Activated CD8-positive, alpha-beta T cell treated with anti-CD3 and anti-CD28 coated beads, Interleukin-2, amount 10 ng/mL, durations not matched to agents 7 days and 5 days (primary cell): Measurements from ENCODE around the gene AP3D1. TPM values are rescaled to one million over a fixed set of nuclear protein-coding genes. Genes with fewer than 3 reads are reported as not detected.

Experiments
- ATAC-seq: fragments of 150-1000 bp; cut with Tn5 transposase; one replicate; pipeline ENCODE4 v1.10.0; 2021; ENCODE audit warnings: moderate library complexity
- CTCF ChIA-PET: fragments of 350-600 bp; sonication (Branson Sonifier 250); formaldehyde crosslinking; loops from one replicate; lab custom pipeline; 2021; ENCODE audit warnings: antibody characterized with exemption; lab: Charles Lee
- POLR2A ChIA-PET: fragments of 350-600 bp; sonication (Branson Sonifier 250); formaldehyde crosslinking; loops from one replicate; lab custom pipeline; 2021; ENCODE audit warnings: antibody characterized with exemption; lab: Charles Lee
- DNase-seq: peaks from one replicate; pipeline ENCODE4 v3.0.0-alpha.2; 2020
- H3K27ac Mint-ChIP-seq: one replicate; pipeline ENCODE4 v1.8.0; 2021; ENCODE audit warnings: mild to moderate bottlenecking, mixed read lengths
- H3K27me3 Mint-ChIP-seq: one replicate; pipeline ENCODE4 v1.8.0; 2021; ENCODE audit warnings: low read depth, mixed read lengths
- H3K36me3 Mint-ChIP-seq: one replicate; pipeline ENCODE4 v1.8.0; 2021; ENCODE audit warnings: low read depth, mixed read lengths
- H3K4me1 Mint-ChIP-seq: one replicate; pipeline ENCODE4 v1.8.0; 2021; ENCODE audit warnings: low read depth, mixed read lengths
- H3K4me3 Mint-ChIP-seq: one replicate; pipeline ENCODE4 v1.8.0; 2021; ENCODE audit warnings: mild to moderate bottlenecking, mixed read lengths
- H3K9me3 Mint-ChIP-seq: one replicate; pipeline ENCODE4 v1.8.0; 2022; ENCODE audit warnings: mixed read lengths; ENCODE audit not compliant: insufficient read depth
- total RNA-seq, 2 experiments: library from RNA; stranded (reverse); gene quantifications; one replicate each; pipeline ENCODE4 v1.2.3, GENCODE V29; 2021

The AP3D1 gene
- total RNA-seq, 2 experiments from 2014 or later, result 91.5 to 100 TPM

GRCh38 chr19:2070986-2071673, 80.2 kb downstream of the AP3D1 start:
- Mint-ChIP-seq H3K36me3 (peaks cover 53% of the 10 kb centered on the region), H3K4me1 (peaks cover 27% of the 10 kb centered on the region), H3K4me3 (no peak overlapping the region), H3K27ac (peak overlapping the region; percentile 79), H3K9me3 (no peaks in the 10 kb centered on the region), H3K27me3 (no peaks in the 10 kb centered on the region)
- DNase-seq (no peak), ATAC-seq (no peak)
- POLR2A ChIA-PET, result no interaction called here
- CTCF ChIA-PET, result no interaction called here

- POLR2A ChIA-PET, result interaction anchor here (0.6 to 1.5 kb wide), 4 partner anchors 13 to 40 kb away, joined by 3 to 9 read pairs (median 4); no protein-coding TSS in a partner anchor
- Mint-ChIP-seq H3K9me3 (no peaks in the 10 kb centered on the region), H3K4me1 (peaks cover 27% of the 10 kb centered on the region), H3K36me3 (peaks cover 49% of the 10 kb centered on the region), H3K27ac (no peak overlapping the region), H3K4me3 (no peak overlapping the region), H3K27me3 (no peaks in the 10 kb centered on the region)
- ATAC-seq (no peak), DNase-seq (no peak)
- CTCF ChIA-PET, result interaction anchor here (0.7 to 2.1 kb wide), 15 partner anchors 8 to 127 kb away, joined by 3 to 17 read pairs (median 4); no protein-coding TSS in a partner anchor
Measured at GRCh38 chr19:2070436-2070827, 80.9 kb downstream of the AP3D1 start.

GRCh38 chr19:2064788-2065524, 86.4 kb downstream of the AP3D1 start:
- DNase-seq, result no peak
- H3K27ac Mint-ChIP-seq, result peak overlapping the region; percentile 28
- peaks cover 25% of the 10 kb centered on the region for H3K4me1 Mint-ChIP-seq
- CTCF ChIA-PET, result no interaction called here
- H3K27me3 Mint-ChIP-seq, result no peaks in the 10 kb centered on the region
- no peak for ATAC-seq
- POLR2A ChIA-PET, result no interaction called here
- no peak overlapping the region for H3K4me3 Mint-ChIP-seq
- no peaks in the 10 kb centered on the region for H3K9me3 Mint-ChIP-seq
- peaks cover 13% of the 10 kb centered on the region for H3K36me3 Mint-ChIP-seq

GRCh38 chr19:2064395-2064787, 87.0 kb downstream of the AP3D1 start:
- no peak for DNase-seq
- H3K27me3 Mint-ChIP-seq, result no peaks in the 10 kb centered on the region
- H3K4me1 Mint-ChIP-seq, result peaks cover 22% of the 10 kb centered on the region
- ChIA-PET CTCF (no interaction called here), POLR2A (no interaction called here)
- H3K36me3 Mint-ChIP-seq, result peaks cover 10% of the 10 kb centered on the region
- no peak for ATAC-seq
- no peak overlapping the region for H3K4me3 Mint-ChIP-seq
- H3K9me3 Mint-ChIP-seq, result no peaks in the 10 kb centered on the region
- H3K27ac Mint-ChIP-seq, result no peak overlapping the region

DNA sequence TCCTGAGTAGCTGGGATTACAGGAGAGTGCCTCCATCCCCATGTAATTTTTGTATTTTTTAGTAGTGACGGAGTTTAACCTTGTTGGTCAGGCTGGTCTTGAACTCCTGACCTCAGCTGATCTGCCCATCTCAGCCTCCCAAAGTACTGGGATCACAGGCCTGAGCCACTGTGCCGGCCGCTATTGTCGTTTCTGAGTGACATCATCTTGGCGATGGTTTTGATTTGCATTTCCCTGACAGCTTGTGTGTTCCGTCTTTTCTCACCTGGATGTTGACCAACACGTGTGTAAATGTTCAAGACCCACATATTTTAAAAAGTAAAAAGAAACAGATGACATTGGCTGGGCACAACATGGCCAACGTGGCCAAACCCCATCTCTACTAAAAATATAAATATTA, 87.5 kb downstream of the AP3D1 start:
- no peak overlapping the region for H3K4me3 Mint-ChIP-seq
- no peak for DNase-seq
- ChIA-PET POLR2A (interaction anchor here (3.9 kb wide), 1 partner anchor 12 kb away, joined by 27 read pairs; the partner anchor contains the start of gene MKNK2), CTCF (interaction anchor here (0.8 to 1.2 kb wide), 2 partner anchors 24 to 166 kb away, joined by 3 to 4 read pairs; no protein-coding TSS in a partner anchor)
- H3K27me3 Mint-ChIP-seq, result no peaks in the 10 kb centered on the region
- ATAC-seq, result no peak
- H3K36me3 Mint-ChIP-seq, result peaks cover 10% of the 10 kb centered on the region
- H3K27ac Mint-ChIP-seq, result no peak overlapping the region
- peaks cover 24% of the 10 kb centered on the region for H3K4me1 Mint-ChIP-seq
- H3K9me3 Mint-ChIP-seq, result no peaks in the 10 kb centered on the region

DNA sequence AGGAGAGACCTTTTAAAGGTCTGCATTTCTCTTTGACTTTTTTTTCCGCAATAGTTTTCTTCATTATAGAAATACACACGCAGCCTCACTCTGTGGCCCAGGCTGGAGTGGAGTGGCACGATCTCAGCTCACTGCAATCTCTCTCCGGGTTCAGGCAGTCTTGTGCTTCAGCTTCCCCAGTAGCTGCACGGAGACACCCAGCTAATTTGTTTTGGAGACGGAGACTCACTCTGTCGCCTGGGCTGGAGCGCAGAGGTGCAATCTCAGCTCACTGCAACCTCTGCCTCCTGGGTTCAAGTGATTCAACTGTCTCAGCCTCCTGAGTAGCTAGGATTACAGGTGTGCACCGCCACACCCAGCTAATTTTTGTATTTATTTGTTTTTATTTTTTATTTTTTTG, 88.6 kb downstream of the AP3D1 start:
- Mint-ChIP-seq H3K27ac (peak overlapping the region; percentile 92), H3K4me1 (peaks cover 32% of the 10 kb centered on the region), H3K27me3 (no peaks in the 10 kb centered on the region), H3K36me3 (peaks cover 4% of the 10 kb centered on the region), H3K9me3 (no peaks in the 10 kb centered on the region), H3K4me3 (peak overlapping the region; percentile 92)
- ATAC-seq (no peak), DNase-seq (no peak)
- ChIA-PET CTCF (interaction anchor here (1.2 to 1.5 kb wide), 2 partner anchors 25 to 33 kb away, joined by 3 to 4 read pairs; partner anchors contain the start of gene MOB3A), POLR2A (interaction anchor here (0.9 to 3.9 kb wide), 2 partner anchors 11 to 22 kb away, joined by 3 to 27 read pairs; partner anchors contain the start of gene MKNK2)

GRCh38 chr19:2062389-2062729, 89.0 kb downstream of the AP3D1 start:
- DNase-seq, result no peak
- no peaks in the 10 kb centered on the region for H3K9me3 Mint-ChIP-seq
- peaks cover 4% of the 10 kb centered on the region for H3K36me3 Mint-ChIP-seq
- peaks cover 36% of the 10 kb centered on the region for H3K4me1 Mint-ChIP-seq
- peak overlapping the region; percentile 92 for H3K4me3 Mint-ChIP-seq
- H3K27me3 Mint-ChIP-seq, result no peaks in the 10 kb centered on the region
- POLR2A ChIA-PET, result interaction anchor here (0.7 to 3.9 kb wide), 7 partner anchors 10 to 1919 kb away, joined by 3 to 27 read pairs (median 4); partner anchors contain the start of gene MKNK2
- no peak for ATAC-seq
- peak overlapping the region; percentile 92 for H3K27ac Mint-ChIP-seq
- CTCF ChIA-PET, result interaction anchor here (0.6 to 2.3 kb wide), 4 partner anchors 8 to 44 kb away, joined by 3 to 11 read pairs (median 3); partner anchors contain the start of gene MOB3A

- CTCF ChIA-PET, result interaction anchor here (0.6 to 2.3 kb wide), 5 partner anchors 8 to 43 kb away, joined by 3 to 11 read pairs (median 3); partner anchors contain the start of gene MOB3A
- DNase-seq, result peak; percentile 100
- Mint-ChIP-seq H3K4me1 (peaks cover 42% of the 10 kb centered on the region), H3K27ac (peak overlapping the region; percentile 92), H3K9me3 (no peaks in the 10 kb centered on the region), H3K4me3 (peak overlapping the region; percentile 92), H3K27me3 (no peaks in the 10 kb centered on the region), H3K36me3 (peaks cover 4% of the 10 kb centered on the region)
- POLR2A ChIA-PET, result interaction anchor here (0.6 to 3.9 kb wide), 8 partner anchors 10 to 1920 kb away, joined by 3 to 27 read pairs (median 4); partner anchors contain the start of gene MKNK2
- ATAC-seq, result peak; percentile 91
Measured at GRCh38 chr19:2061495-2062388, 89.6 kb downstream of the AP3D1 start.

DNA sequence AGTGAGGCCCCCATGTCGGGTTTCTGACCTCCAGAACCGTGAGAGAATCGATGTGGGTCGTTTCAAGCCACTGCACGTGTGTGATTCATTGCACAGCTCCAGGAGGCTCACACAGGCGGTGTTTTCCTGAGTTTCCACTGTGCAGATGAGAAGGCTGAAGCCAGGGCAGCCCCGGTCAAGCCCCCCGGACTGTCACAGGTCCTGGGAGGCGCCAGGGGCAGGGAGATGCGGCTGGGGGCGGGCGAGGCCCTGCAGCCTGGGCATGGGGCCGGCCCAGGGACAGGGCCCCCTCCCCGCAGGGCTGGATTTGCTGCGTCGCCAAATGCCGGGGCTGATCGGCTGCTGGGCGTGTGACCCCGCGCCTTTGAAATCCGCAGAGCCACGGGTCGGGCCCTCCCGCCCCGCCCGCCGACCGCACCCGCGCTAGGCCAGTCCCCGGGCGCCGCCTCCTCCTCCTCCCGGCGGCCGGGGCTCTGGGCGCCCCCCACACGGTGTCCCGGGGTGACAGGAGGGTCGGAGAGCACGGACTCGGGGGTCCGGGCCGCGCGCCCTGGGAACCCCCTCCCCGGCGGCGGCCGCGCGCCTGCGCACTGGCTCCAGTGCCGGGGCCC, 90.4 kb downstream of the AP3D1 start:
- peak overlapping the region; percentile 94 for H3K27ac Mint-ChIP-seq
- peaks cover 48% of the 10 kb centered on the region for H3K4me1 Mint-ChIP-seq
- DNase-seq (peak; percentile 46), ATAC-seq (peak; percentile 60)
- no peaks in the 10 kb centered on the region for H3K9me3 Mint-ChIP-seq
- POLR2A ChIA-PET, result interaction anchor here (0.6 to 3.9 kb wide), 5 partner anchors 9 to 267 kb away, joined by 3 to 27 read pairs (median 4); partner anchors contain the start of gene MKNK2
- no peaks in the 10 kb centered on the region for H3K27me3 Mint-ChIP-seq
- peaks cover 4% of the 10 kb centered on the region for H3K36me3 Mint-ChIP-seq
- CTCF ChIA-PET, result interaction anchor here (0.7 to 2.3 kb wide), 3 partner anchors 9 to 42 kb away, joined by 3 to 11 read pairs (median 3); no protein-coding TSS in a partner anchor
- peak overlapping the region; percentile 92 for H3K4me3 Mint-ChIP-seq

DNA sequence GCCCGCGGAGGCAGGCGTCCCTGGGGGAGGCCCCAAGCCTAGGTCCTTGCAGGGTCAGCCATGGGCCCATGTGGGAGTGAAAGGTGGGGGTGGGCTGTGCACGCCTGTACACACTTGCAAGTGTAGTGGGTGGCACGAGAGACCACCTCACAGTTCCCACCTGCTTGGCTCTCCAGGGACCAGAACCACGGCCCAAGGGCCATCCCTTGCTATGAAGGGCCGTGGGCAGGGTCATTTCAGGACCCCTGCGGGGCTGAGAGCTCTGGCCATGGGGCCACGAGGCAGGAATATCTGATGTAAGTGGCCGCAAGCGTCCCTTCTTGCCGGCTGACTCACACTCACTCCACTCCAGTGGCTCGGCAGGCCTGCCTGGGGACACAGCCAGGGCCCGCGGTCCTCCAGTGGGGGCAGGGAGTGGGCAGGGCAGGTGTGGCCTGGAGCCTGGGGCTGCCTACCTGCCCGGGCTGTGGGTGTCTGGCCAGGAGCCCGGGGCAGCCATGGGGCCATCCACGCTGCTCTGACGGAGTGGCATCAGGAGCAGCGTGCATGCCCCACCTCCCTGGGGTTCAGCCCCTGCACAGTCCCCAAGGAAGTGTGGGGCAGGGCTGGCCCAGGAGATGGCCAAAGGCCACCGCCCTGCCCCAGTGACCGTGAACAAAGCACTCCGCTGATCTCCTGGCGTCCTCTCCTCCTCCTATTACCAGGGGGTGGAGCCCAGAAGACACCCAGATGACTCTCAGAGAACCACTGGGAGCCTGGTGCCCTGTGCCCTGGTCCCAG, 91.8 kb downstream of the AP3D1 start:
- ChIA-PET CTCF (interaction anchor here (1.2 kb wide), 1 partner anchor 17 kb away, joined by 3 read pairs; no protein-coding TSS in a partner anchor), POLR2A (no interaction called here)
- Mint-ChIP-seq H3K4me1 (peaks cover 60% of the 10 kb centered on the region), H3K36me3 (peaks cover 4% of the 10 kb centered on the region), H3K27ac (peak overlapping the region; percentile 94), H3K4me3 (peak overlapping the region; percentile 89), H3K9me3 (no peaks in the 10 kb centered on the region), H3K27me3 (no peaks in the 10 kb centered on the region)
- DNase-seq (no peak), ATAC-seq (no peak)
